T follicular helper cell (primary cell): ENCODE results near the gene WDR47.
"Not testable (repeated sequence)": the region's sequence is repeated elsewhere in the genome, so short reads cannot be mapped to it uniquely, and the experiment has no call there.

ENCODE experiments used
- DNase-seq: peaks from one replicate; pipeline ENCODE4 v3.0.0-alpha.2; 2020; ENCODE audit warnings: low read depth

WDR47 gene

GRCh38 chr1:109052145-109052544, 10.2 kb upstream of the WDR47 start:
- DNase-seq = not testable (repeated sequence)

DNA sequence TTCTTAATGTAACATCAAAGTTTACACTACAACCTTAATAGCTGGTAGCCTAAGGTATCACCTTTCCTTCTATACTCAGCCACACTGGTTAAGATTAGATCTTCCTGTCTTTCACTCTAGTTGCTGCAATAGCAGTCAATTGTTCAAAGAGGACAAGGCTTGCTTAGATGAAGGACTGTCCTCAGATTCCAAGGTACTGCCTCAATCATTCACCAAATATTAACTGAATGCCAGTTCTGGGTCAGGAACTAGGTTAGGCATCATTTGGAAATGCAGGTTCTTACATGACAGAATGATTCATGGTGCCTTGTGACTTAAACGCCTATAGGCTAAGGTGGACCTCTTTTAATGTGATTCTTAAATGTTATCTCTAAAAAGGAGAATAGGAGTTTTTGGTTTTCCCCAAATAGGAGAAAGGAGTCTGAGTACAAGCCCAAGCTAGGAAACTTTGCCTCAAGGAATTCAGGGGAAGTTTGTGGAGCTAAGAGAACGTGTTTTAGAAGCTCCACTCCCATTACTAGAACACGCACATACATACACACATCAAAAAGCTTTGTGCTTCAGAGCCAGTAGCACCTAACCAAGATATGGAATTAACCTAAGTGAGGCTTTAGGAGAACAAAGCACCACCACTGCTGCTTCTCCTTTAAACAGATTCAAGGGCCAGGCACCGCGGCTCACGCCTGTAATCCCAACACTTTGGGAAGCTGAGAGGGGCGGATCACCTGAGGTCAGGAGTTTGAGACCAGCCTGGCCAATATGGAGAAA, 8.5 kb upstream of the WDR47 start:
- DNase-seq = no peak

DNA sequence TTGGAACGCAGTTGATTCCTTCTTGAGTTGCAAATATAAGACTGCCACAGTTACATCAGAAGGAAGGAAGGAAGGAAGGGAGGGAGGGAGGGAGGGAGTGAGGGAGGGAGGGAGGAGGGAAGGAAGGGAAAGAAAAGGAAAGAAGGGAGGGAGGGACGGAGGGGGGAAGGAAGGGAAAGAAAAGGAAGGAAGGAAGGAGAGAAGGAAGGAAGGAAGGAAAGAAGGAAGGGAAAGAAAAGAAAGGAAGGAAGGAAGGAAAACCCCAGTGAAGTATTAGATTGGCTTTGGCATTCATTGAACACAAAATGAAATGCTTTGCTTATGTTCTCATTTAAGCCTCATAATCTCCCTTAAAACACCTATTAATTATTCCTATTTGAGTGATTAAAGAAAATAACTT, 6.4 kb upstream of the WDR47 start:
- no peak for DNase-seq

DNA sequence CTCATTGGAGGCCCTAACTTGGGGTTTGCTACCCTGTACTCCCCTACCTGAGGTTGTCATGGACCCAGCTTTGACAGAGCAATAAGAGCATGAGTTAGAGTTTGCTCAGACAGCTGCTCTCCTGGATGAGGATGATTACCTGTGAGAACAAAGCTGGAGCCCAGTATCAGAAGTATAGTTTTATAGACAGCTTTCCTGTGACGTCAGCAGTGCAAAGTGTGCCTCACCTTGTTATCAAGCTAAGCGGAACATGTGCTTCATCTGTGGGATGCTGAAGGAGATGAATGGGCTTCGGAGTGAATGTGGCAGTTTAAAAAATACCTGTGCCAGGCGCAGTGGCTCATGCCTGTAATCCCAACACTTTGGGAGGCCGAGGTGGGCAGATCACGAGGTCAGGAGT, 5.4 kb upstream of the WDR47 start:
- DNase-seq = no peak

GRCh38 chr1:109046671-109047070, 4.8 kb upstream of the WDR47 start:
- DNase-seq = no peak

DNA sequence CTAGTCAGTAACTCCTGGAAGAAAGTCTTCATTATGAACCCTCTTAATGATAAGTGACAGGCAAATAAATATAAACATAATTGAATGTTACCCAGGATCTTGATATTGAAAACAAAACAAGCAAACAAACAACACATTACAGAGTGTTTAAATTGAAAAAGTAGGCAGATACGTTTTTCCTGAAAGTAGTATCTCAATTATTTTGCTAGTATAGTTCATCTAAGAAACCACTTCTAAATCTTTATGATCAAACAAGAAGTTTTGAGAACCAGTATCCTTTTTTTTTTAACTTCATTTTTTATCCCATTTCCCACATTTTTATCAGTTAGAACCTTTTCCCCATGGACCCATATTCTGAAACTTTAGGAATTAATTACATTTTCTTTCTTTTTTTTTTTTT, 3.7 kb upstream of the WDR47 start:
- no peak for DNase-seq

DNA sequence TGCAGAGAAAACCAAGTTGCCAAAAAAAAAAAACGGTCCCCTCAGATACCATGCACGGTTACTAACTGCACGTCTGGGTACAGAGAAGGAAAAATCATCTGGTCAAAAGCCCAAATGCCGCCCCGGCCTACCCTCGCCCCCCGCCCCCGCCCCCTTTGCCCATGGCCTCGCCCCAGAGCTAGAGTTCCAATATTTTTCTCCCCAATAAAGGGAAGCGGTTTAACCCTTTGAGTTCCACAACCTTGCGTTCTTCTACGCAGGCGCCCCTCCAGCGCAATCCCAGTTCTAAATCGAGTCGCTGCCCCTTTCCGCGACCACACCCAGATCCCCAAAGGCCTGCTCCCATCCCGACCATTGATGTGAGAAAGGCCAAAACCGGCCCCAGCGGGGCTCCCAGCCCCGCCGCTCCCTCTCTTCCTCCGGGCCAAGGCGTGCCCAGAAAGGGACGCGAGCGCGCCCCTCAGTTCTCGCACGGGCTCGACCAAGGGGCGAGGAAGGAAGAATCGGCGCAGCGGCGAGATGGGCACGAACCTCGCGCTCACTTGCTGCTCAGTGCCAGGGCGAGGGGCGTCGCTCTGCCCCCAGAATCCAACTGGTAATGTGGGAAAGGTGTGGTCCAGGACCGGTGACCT, 797 bp downstream of the WDR47 start:
- DNase-seq = no peak

- no peak for DNase-seq
Measured at GRCh38 chr1:109040627-109040988, 1.3 kb downstream of the WDR47 start.

DNA sequence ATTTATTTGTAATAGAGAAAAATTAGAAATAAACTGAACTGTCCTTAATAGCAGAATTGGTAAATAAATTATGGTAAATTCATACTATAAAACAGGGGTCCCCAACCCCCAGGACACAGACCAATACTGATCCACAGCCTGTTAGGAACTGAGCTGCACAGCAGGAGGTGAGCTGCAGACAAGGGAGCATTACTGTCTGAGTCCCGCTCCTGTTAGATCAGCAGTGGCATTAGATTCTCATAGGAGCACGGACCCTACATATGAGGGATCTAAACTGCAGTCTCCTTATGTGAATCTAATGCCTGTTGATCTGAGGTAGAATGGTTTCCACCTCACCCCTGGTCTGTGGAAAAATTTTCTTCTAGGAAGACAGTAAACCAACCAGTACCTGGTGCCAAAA, 7.5 kb downstream of the WDR47 start:
- DNase-seq = no peak

- DNase-seq = not testable (repeated sequence)
Measured at GRCh38 chr1:109029493-109029892, 12.4 kb downstream of the WDR47 start.

GRCh38 chr1:109027841-109028240, 14.1 kb downstream of the WDR47 start:
- no peak for DNase-seq

DNA sequence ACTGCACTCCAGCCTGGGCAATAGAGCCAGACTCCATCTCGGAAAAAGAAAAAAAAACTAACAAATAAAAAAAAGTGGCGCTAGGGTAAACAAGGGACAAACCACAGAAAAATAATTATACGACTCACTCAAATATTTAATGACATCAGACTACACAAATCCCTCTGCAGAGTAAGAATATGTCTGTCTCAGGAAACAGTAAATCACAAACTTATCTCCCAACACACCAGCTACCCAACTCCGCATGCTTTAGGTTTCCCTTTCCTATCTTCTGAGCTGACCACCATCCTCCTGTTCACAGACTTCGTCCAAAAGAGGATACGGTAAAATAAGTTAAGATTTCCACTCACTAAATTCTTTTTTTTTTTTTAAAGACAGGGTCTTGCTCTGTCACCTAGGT, 16.2 kb downstream of the WDR47 start:
- DNase-seq = no peak

DNA sequence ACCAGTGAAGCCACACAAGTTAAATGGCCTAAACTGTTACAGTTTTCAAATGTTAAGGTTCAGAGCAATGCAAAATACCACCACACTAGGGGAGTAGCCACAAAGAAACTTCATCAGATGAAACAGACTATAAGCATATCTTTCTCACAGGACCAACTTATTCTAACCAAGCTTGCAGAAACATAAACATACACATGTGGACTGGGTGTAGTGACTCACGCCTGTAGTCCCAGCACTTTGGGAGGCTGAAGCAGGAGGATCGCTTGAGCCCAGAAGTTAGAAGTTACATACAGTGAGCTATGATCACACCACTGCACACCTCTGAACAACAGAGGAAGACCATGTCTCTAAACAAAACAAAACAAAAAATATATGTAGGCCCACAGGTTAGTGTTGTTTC, 17.3 kb downstream of the WDR47 start:
- no peak for DNase-seq

- DNase-seq = no peak
Measured at GRCh38 chr1:109020693-109021257, 21.1 kb downstream of the WDR47 start.

DNA sequence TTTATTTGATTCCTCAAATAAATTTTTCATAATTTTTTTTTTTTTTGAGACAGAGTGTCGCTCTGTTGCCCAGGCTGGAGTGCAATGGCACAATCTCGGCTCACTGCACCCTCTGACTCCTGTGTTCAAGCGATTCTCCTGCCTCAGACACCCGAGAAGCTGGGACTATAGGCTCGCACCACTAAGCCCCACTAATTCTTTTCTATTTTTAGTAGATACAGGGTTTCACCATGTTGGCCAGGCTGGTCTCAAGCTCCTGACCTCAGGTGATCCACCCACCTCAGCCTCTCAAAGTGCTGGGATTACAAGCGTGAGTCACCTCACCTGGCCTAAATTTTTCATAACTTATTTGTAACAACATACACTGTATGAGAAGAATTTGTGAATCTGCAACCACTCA, 24.2 kb downstream of the WDR47 start:
- DNase-seq = not testable (repeated sequence)

- no peak for DNase-seq
Measured at GRCh38 chr1:109017134-109017533, 24.8 kb downstream of the WDR47 start.

- DNase-seq = no peak
Measured at GRCh38 chr1:109011335-109011734, 30.6 kb downstream of the WDR47 start.

- DNase-seq = not testable (repeated sequence)
Measured at GRCh38 chr1:108996622-108997021, 45.3 kb downstream of the WDR47 start.

- DNase-seq = no peak
Measured at GRCh38 chr1:108983114-108983513, 58.8 kb downstream of the WDR47 start.

DNA sequence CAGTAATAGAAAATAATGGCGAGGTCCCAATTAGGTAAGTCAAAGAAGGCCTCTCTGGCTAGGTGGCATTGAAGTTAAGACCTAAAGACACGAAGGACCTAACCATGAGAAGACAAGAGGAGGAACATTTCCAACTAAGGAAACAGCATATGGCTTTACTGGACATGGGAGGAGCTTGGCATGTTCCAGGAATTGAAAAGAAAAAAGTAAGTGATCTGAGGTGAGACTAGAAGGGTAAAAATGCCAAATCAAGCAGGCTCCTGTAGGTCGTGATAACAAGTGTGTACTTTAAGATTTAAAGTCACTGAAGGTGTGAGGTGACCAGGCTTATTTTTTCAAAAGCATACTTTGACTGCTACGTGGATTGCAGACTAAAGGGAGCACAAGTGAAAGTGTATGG, 65.2 kb downstream of the WDR47 start:
- DNase-seq = no peak

DNA sequence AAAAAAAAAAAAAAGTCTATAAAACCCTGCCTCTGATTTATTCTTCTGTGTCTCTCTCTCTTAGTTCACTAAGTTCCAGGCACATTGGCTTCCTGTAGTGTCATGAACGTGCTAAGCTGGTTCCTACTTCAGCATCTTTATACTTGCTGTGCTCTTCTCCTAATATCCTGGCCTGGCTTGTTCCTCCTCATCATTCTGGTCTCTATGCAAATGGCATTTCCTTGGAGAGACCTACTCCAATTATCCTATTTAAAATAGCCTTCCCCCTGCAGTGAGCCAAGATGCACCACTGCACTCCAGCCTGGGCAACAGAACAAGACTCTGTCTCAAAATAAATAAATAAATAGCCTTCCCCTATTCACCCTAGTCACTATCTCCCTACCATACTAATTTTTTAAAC, 69.0 kb downstream of the WDR47 start:
- DNase-seq = no peak

- no peak for DNase-seq
Measured at GRCh38 chr1:108969346-108969745, 72.6 kb downstream of the WDR47 start.

DNA sequence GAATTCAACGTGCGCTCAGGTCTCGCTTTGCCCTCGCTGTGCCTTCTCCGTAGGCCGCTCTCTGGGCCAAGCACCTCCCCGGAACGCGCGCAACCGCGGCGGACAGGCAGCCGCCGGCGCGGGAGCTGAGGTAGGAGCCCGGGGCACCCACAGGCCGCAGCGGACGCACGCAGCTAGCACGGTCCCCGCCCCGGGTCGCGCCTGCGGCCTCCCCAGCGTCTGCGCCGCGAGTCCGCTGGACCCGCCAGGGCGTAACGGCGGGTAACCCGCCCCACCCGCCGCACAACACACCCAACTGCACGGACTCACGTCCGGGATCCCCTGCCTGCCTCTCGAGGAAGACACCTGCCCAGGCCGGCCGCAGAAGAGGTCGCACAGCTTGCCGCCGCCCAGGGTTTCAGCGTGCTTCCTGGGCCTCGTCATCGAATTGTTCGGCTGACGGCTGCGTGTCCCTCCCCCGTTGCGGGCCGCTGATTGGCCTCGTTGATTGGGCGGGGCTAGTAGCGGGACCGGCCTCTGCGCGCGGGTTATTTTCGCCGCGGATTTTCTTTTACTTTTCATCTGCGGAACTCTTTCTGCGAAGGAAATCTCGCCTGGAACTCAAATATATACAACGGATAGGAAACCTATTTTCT, 78.7 kb downstream of the WDR47 start, which contains the start of gene CLCC1:
Gene CLCC1, minus strand, starts transcription at position 433 of the 635 bp plus-strand sequence. CDS start 13,047 bp downstream, outside the sequence.
- DNase-seq = peak; percentile 87
